ENCODE data around the gene POLA1. TPM values are rescaled to one million over a fixed set of nuclear protein-coding genes. Genes with fewer than 3 reads are reported as not detected.

POLA1 gene
- total RNA-seq, 4 donors from 2014 or later: 10.1 to 15.3 (median 13.1) TPM

DNA sequence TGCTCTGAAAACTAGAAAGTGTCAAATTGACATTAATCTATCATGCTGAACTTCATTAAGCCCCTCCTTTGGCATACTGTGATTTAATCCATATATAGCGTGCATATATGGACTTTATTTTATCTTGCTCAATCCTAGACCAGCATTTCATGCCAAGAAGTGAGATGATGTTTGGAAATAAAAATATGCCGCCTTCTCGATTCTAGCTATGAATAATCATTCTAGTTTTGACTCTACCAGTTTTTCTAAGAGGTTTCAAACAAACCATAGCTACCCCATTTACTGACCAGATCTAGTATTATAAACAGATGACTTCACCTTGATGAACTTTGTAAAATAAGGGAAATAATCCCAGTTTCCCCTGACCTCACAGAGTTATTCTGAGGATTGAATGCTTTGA, 227.1 kb downstream of the POLA1 start:
- Histone ChIP-seq H3K4me1 (no peaks in the 10 kb centered on the region), H3K4me3 (no peak overlapping the region), H3K9me3 (no peaks in the 10 kb centered on the region), H3K27me3 (no peaks in the 10 kb centered on the region), H3K27ac (no peak overlapping the region), H3K36me3 (no peaks in the 10 kb centered on the region)
- TF ChIP-seq POLR2A (IDR thresholded peaks at IDR 0.05): no peak
- TF ChIP-seq, protein P1, sequence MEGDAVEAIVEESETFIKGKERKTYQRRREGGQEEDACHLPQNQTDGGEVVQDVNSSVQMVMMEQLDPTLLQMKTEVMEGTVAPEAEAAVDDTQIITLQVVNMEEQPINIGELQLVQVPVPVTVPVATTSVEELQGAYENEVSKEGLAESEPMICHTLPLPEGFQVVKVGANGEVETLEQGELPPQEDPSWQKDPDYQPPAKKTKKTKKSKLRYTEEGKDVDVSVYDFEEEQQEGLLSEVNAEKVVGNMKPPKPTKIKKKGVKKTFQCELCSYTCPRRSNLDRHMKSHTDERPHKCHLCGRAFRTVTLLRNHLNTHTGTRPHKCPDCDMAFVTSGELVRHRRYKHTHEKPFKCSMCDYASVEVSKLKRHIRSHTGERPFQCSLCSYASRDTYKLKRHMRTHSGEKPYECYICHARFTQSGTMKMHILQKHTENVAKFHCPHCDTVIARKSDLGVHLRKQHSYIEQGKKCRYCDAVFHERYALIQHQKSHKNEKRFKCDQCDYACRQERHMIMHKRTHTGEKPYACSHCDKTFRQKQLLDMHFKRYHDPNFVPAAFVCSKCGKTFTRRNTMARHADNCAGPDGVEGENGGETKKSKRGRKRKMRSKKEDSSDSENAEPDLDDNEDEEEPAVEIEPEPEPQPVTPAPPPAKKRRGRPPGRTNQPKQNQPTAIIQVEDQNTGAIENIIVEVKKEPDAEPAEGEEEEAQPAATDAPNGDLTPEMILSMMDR (IDR thresholded peaks at IDR 0.05): no peak
- TF ChIP-seq EP300 (IDR thresholded peaks at IDR 0.05): no peak
- TF ChIP-seq POLR2AphosphoS5 (IDR thresholded peaks at IDR 0.05): no peak
- DNase-seq (ENCODE audit: low spot score in 2 of 2): no peak
- 87% methylated on average over 3 of the region's 3 CpGs for WGBS

DNA sequence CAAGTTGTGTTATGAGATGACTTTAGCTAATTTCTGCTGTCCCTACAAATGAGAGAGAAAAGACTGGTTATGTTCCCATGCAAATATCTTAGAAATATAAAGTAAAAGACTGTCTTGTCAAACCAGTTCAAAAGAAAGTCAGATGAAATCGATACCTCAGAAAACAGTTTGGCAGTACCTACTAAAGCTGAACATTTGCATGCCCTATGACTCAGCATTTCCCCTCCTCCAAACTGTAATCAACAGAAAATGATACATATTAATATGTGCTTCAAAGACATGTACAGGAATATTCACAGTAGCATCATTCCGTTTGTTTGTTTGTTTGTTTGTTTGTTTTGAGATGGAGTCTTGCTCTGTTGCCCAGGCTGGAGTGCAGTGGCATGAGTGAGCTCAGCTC, 231.7 kb downstream of the POLA1 start:
- Histone ChIP-seq H3K4me1 (no peaks in the 10 kb centered on the region), H3K36me3 (no peaks in the 10 kb centered on the region), H3K27ac (no peak overlapping the region), H3K4me3 (no peak overlapping the region), H3K9me3 (no peaks in the 10 kb centered on the region), H3K27me3 (no peaks in the 10 kb centered on the region)
- no peak for DNase-seq (ENCODE audit: low spot score in 2 of 2)
- TF ChIP-seq EP300 (IDR thresholded peaks at IDR 0.05): no peak
- no peak for TF ChIP-seq POLR2A (IDR thresholded peaks at IDR 0.05)
- no peak for TF ChIP-seq POLR2AphosphoS5 (IDR thresholded peaks at IDR 0.05)
- TF ChIP-seq, protein P1 (IDR thresholded peaks at IDR 0.05): no peak
- WGBS: 55% methylated on average over 2 of the region's 2 CpGs

GRCh38 chrX:24927372-24927771, 233.7 kb downstream of the POLA1 start:
- TF ChIP-seq, protein P1 (IDR thresholded peaks at IDR 0.05): no peak
- TF ChIP-seq POLR2AphosphoS5 (IDR thresholded peaks at IDR 0.05) (no peak), POLR2A (IDR thresholded peaks at IDR 0.05) (no peak), EP300 (IDR thresholded peaks at IDR 0.05) (no peak)
- Histone ChIP-seq H3K4me1 (no peaks in the 10 kb centered on the region), H3K27ac (no peak overlapping the region), H3K27me3 (no peaks in the 10 kb centered on the region), H3K4me3 (no peak overlapping the region), H3K36me3 (no peaks in the 10 kb centered on the region), H3K9me3 (no peaks in the 10 kb centered on the region)
- no peak for DNase-seq (ENCODE audit: low spot score in 2 of 2)
- 79% methylated on average over 5 of the region's 5 CpGs for WGBS

GRCh38 chrX:24928114-24928513, 234.4 kb downstream of the POLA1 start:
- H3K4me1 ChIP-seq: no peaks in the 10 kb centered on the region
- no peak for DNase-seq (ENCODE audit: low spot score in 2 of 2)
- H3K4me3 ChIP-seq: no peak overlapping the region
- no peaks in the 10 kb centered on the region for H3K36me3 ChIP-seq
- no peaks in the 10 kb centered on the region for H3K9me3 ChIP-seq
- no peaks in the 10 kb centered on the region for H3K27me3 ChIP-seq
- 83% methylated on average over 6 of the region's 6 CpGs for WGBS
- no peak overlapping the region for H3K27ac ChIP-seq
- TF ChIP-seq, protein P1 (IDR thresholded peaks at IDR 0.05): no peak
- TF ChIP-seq EP300 (IDR thresholded peaks at IDR 0.05) (no peak), POLR2AphosphoS5 (IDR thresholded peaks at IDR 0.05) (no peak), POLR2A (IDR thresholded peaks at IDR 0.05) (no peak)

- H3K4me3 ChIP-seq: no peak overlapping the region
- H3K9me3 ChIP-seq: no peaks in the 10 kb centered on the region
- H3K4me1 ChIP-seq: no peaks in the 10 kb centered on the region
- no peak overlapping the region for H3K27ac ChIP-seq
- H3K27me3 ChIP-seq: no peaks in the 10 kb centered on the region
- TF ChIP-seq, protein P1 (IDR thresholded peaks at IDR 0.05): no peak
- TF ChIP-seq POLR2AphosphoS5 (IDR thresholded peaks at IDR 0.05) (no peak), POLR2A (IDR thresholded peaks at IDR 0.05) (no peak), EP300 (IDR thresholded peaks at IDR 0.05) (no peak)
- no peaks in the 10 kb centered on the region for H3K36me3 ChIP-seq
- DNase-seq (ENCODE audit: low spot score in 2 of 2): no peak
Measured at GRCh38 chrX:24934279-24934678, 240.6 kb downstream of the POLA1 start.
